ENCODE measurements around the gene SLC37A1. TPM values are rescaled to one million over a fixed set of nuclear protein-coding genes. Genes with fewer than 3 reads are reported as not detected.

The SLC37A1 gene
- total and polyA plus RNA-seq, 4 donors: 2.0 to 7.2 (median 4.3) TPM

GRCh38 chr21:42472521-42472920 lies 41.1 kb upstream of the SLC37A1 start:
- Histone ChIP-seq H3K9me3 (ENCODE audit: control insufficient read depth in 4 of 4, low read length in 3 of 4) (no peaks in the 10 kb centered on the region), H3K4me1 (ENCODE audit: control insufficient read depth in 4 of 4, insufficient read depth in 4 of 4, low read length in 3 of 4) (peaks cover 5 to 14% (median 9%) of the 10 kb centered on the region in 4 donors), H3K36me3 (ENCODE audit: control insufficient read depth in 4 of 4, insufficient read depth in 3 of 4, low read depth in 1 of 4, low read length in 3 of 4) (no peaks in the 10 kb centered on the region), H3K27ac (ENCODE audit: low read depth in 1 of 2, low read length in 2 of 2) (no peak overlapping the region), H3K4me3 (ENCODE audit: low read depth in 1 of 3, low read length in 3 of 3) (no peak overlapping the region), H3K9ac (ENCODE audit: low read depth in 1 of 2, low read length in 2 of 2) (no peak overlapping the region), H3K27me3 (ENCODE audit: control insufficient read depth in 4 of 4, insufficient read depth in 4 of 4, low read length in 3 of 4) (no peaks in the 10 kb centered on the region)
- no peak for DNase-seq (ENCODE audit: low spot score)
- 89% methylated on average over 7 of the region's 7 CpGs for WGBS
- TF ChIP-seq REST (IDR thresholded peaks at IDR 0.05): no peak
- no peak for TF ChIP-seq RAD21 (IDR thresholded peaks at IDR 0.05)
- TF ChIP-seq MAX (IDR thresholded peaks at IDR 0.05): no peak

- H3K9ac ChIP-seq (ENCODE audit: low read depth in 1 of 2, low read length in 2 of 2): no peak overlapping the region
- no peak for DNase-seq (ENCODE audit: low spot score)
- WGBS: 79% methylated on average over 9 of the region's 9 CpGs
- H3K36me3 ChIP-seq (ENCODE audit: control insufficient read depth in 4 of 4, insufficient read depth in 3 of 4, low read depth in 1 of 4, low read length in 3 of 4): no peaks in the 10 kb centered on the region
- no peaks in the 10 kb centered on the region for H3K9me3 ChIP-seq (ENCODE audit: control insufficient read depth in 4 of 4, low read length in 3 of 4)
- H3K4me3 ChIP-seq (ENCODE audit: low read depth in 1 of 3, low read length in 3 of 3): no peak overlapping the region
- H3K27me3 ChIP-seq (ENCODE audit: control insufficient read depth in 4 of 4, insufficient read depth in 4 of 4, low read length in 3 of 4): no peaks in the 10 kb centered on the region
- H3K27ac ChIP-seq (ENCODE audit: low read depth in 1 of 2, low read length in 2 of 2): no peak overlapping the region
- H3K4me1 ChIP-seq (ENCODE audit: control insufficient read depth in 4 of 4, insufficient read depth in 4 of 4, low read length in 3 of 4): peaks cover 5 to 14% (median 9%) of the 10 kb centered on the region in 4 donors
- no peak for TF ChIP-seq ZBTB33 (IDR thresholded peaks at IDR 0.05)
- TF ChIP-seq FOXA2 (IDR thresholded peaks at IDR 0.05): no peak
- no peak for TF ChIP-seq CTCF (IDR thresholded peaks at IDR 0.05; ENCODE audit: low read depth, low read length, missing input control)
- TF ChIP-seq REST (IDR thresholded peaks at IDR 0.05): no peak
- no peak for TF ChIP-seq RXRA (IDR thresholded peaks at IDR 0.05)
- TF ChIP-seq HNF4G (IDR thresholded peaks at IDR 0.05): no peak
- no peak for TF ChIP-seq JUND (IDR thresholded peaks at IDR 0.05)
- TF ChIP-seq ATF3 (IDR thresholded peaks at IDR 0.05): no peak
- TF ChIP-seq EGR1 (IDR thresholded peaks at IDR 0.05; ENCODE audit: low read depth in 2 of 2): no peak
- TF ChIP-seq NR2F2 (IDR thresholded peaks at IDR 0.05): no peak
- TF ChIP-seq GABPA (IDR thresholded peaks at IDR 0.05 in 1 of 2, conservative IDR thresholded peaks at IDR 0.05 in 1 of 2): no peak
- no peak for TF ChIP-seq FOXA1 (IDR thresholded peaks at IDR 0.05)
- TF ChIP-seq TAF1 (conservative IDR thresholded peaks at IDR 0.05): no peak
- no peak for TF ChIP-seq HNF4A (conservative IDR thresholded peaks at IDR 0.05)
- TF ChIP-seq MAX (IDR thresholded peaks at IDR 0.05): no peak
- TF ChIP-seq YY1 (IDR thresholded peaks at IDR 0.05): no peak
- no peak for TF ChIP-seq SP1 (IDR thresholded peaks at IDR 0.05)
- no peak for TF ChIP-seq RAD21 (IDR thresholded peaks at IDR 0.05)
Observed at GRCh38 chr21:42473498-42474042, 40.1 kb upstream of the SLC37A1 start.

All from liver (tissue), 9 donors.